H9 (cell line): ENCODE results near the gene ADAM8. TPM values are rescaled to one million over a fixed set of nuclear protein-coding genes. Genes with fewer than 3 reads are reported as not detected.

Experiments used
- DNase-seq: peaks from one replicate; pipeline ENCODE4 v3.0.0-alpha.2; 2017
- H2AFZ ChIP-seq: one replicate; pipeline ENCODE4 v1.6.1; 2013; ENCODE audit warnings: mild to moderate bottlenecking, low read length, control low read depth, moderate library complexity
- H2AK5ac ChIP-seq: 2 replicates; pipeline ENCODE4 v1.6.1; 2013; ENCODE audit warnings: low read length, control low read depth, mixed read lengths; ENCODE audit not compliant: insufficient read length
- H2BK120ac ChIP-seq: one replicate; pipeline ENCODE4 v1.6.1; 2013; ENCODE audit warnings: low read depth, mild to moderate bottlenecking, low read length, control low read depth, inconsistent platforms; ENCODE audit not compliant: poor library complexity, severe bottlenecking
- H2BK12ac ChIP-seq: 2 replicates; pipeline ENCODE4 v1.6.1; 2013; ENCODE audit warnings: low read length, control low read depth, mixed read lengths, low read depth; ENCODE audit not compliant: insufficient read length
- H2BK15ac ChIP-seq: 2 replicates; pipeline ENCODE4 v1.6.1; 2013; ENCODE audit warnings: low read depth, low read length, control low read depth
- H2BK20ac ChIP-seq: one replicate; pipeline ENCODE4 v1.6.1; 2013; ENCODE audit warnings: low read depth, mild to moderate bottlenecking, low read length, control low read depth, inconsistent platforms; ENCODE audit not compliant: poor library complexity, severe bottlenecking
- H2BK5ac ChIP-seq: 2 replicates; pipeline ENCODE4 v1.6.1; 2013; ENCODE audit warnings: low read length, control low read depth, mixed read lengths; ENCODE audit not compliant: insufficient read length
- H3K14ac ChIP-seq: 2 replicates; pipeline ENCODE4 v1.6.1; 2013; ENCODE audit warnings: low read length, control low read depth; ENCODE audit not compliant: insufficient read depth
- H3K18ac ChIP-seq: 2 replicates; pipeline ENCODE4 v1.6.1; 2013; ENCODE audit warnings: low read depth, mild to moderate bottlenecking, mixed read lengths, low read length, control low read depth; ENCODE audit not compliant: insufficient read length
- H3K23ac ChIP-seq: 2 replicates; pipeline ENCODE4 v1.6.1; 2013; ENCODE audit warnings: low read length, control low read depth, mixed read lengths, low read depth; ENCODE audit not compliant: insufficient read length
- H3K23me2 ChIP-seq: 2 replicates; pipeline ENCODE4 v1.6.1; 2013; ENCODE audit warnings: low read depth, mild to moderate bottlenecking, mixed read lengths, low read length, control low read depth; ENCODE audit not compliant: insufficient read length, poor library complexity, severe bottlenecking
- H3K27ac ChIP-seq: 2 replicates; pipeline ENCODE4 v1.5.1; 2013; ENCODE audit warnings: low read length, control low read depth, mixed read lengths, low read depth; ENCODE audit not compliant: insufficient read length
- H3K27me3 ChIP-seq: 2 replicates; pipeline ENCODE4 v1.6.1; 2013; ENCODE audit warnings: low read length, control low read depth, inconsistent platforms; ENCODE audit not compliant: insufficient read depth
- H3K4ac ChIP-seq: 2 replicates; pipeline ENCODE4 v1.6.1; 2013; ENCODE audit warnings: low read depth, mild to moderate bottlenecking, control low read depth, inconsistent platforms, low read length, moderate library complexity
- H3K4me1 ChIP-seq: 2 replicates; pipeline ENCODE4 v1.6.1; 2013; ENCODE audit warnings: low read length, control low read depth, inconsistent platforms; ENCODE audit not compliant: insufficient read depth
- H3K4me2 ChIP-seq: 2 replicates; pipeline ENCODE4 v1.6.1; 2013; ENCODE audit warnings: low read length, control low read depth, mixed read lengths; ENCODE audit not compliant: insufficient read length, insufficient read depth
- H3K56ac ChIP-seq: 2 replicates; pipeline ENCODE4 v1.6.1; 2013; ENCODE audit warnings: low read depth, mild to moderate bottlenecking, mixed read lengths, low read length, control low read depth; ENCODE audit not compliant: insufficient read length
- H3K79me1 ChIP-seq: 2 replicates; pipeline ENCODE4 v1.6.1; 2013; ENCODE audit warnings: low read depth, mild to moderate bottlenecking, moderate library complexity, low read length, control low read depth, inconsistent platforms; ENCODE audit not compliant: insufficient read depth, poor library complexity, severe bottlenecking
- H3K79me2 ChIP-seq: 2 replicates; pipeline ENCODE4 v1.6.1; 2013; ENCODE audit warnings: low read length, control low read depth, inconsistent platforms; ENCODE audit not compliant: insufficient read depth
- H3K9ac ChIP-seq: 2 replicates; pipeline ENCODE4 v1.6.1; 2013; ENCODE audit warnings: low read length, control low read depth, mixed read lengths; ENCODE audit not compliant: insufficient read length; ENCODE audit errors: extremely low read depth
- H3K9me3 ChIP-seq: one replicate; pipeline ENCODE4 v1.6.1; 2013; ENCODE audit warnings: low read depth, low read length, inconsistent platforms; ENCODE audit not compliant: control insufficient read depth
- H3T11ph ChIP-seq: one replicate; pipeline ENCODE4 v1.6.1; 2013; ENCODE audit warnings: mild to moderate bottlenecking, low read length, control low read depth, inconsistent platforms
- H4K20me1 ChIP-seq: one replicate; pipeline ENCODE4 v1.6.1; 2013; ENCODE audit not compliant: control insufficient read depth, insufficient read length, insufficient read depth
- H4K5ac ChIP-seq: 2 replicates; pipeline ENCODE4 v1.6.1; 2013; ENCODE audit warnings: low read depth, mild to moderate bottlenecking, mixed read lengths, low read length, control low read depth; ENCODE audit not compliant: insufficient read length
- H4K8ac ChIP-seq: replicated peaks from 2 replicates; pipeline ENCODE4 v1.6.1; 2013; ENCODE audit warnings: low read length, control low read depth, mixed read lengths, low read depth; ENCODE audit not compliant: insufficient read length
- H4K91ac ChIP-seq: 2 replicates; pipeline ENCODE4 v1.6.1; 2013; ENCODE audit warnings: low read depth, mild to moderate bottlenecking, moderate library complexity, mixed read lengths, low read length, control low read depth; ENCODE audit not compliant: insufficient read length
- H3K27ac Mint-ChIP-seq, 3 experiments: 2 replicates in 2 of 3; 3 replicates in 1 of 3; pipeline ENCODE4 v1.8.0; 2020 to 2021; ENCODE audit warnings: mixed read lengths in 3 of 3, mild to moderate bottlenecking in 1 of 3, moderate library complexity in 1 of 3
- H3K27me3 Mint-ChIP-seq: 2 replicates; pipeline ENCODE4 v1.8.0; 2021; ENCODE audit warnings: low read depth, mild to moderate bottlenecking, moderate library complexity, mixed read lengths
- H3K36me3 Mint-ChIP-seq, 3 experiments: 2 replicates in 2 of 3; 3 replicates in 1 of 3; pipeline ENCODE4 v1.8.0; 2020 to 2021; ENCODE audit warnings: low read depth in 3 of 3, mixed read lengths in 3 of 3; ENCODE audit not compliant: insufficient read depth in 1 of 3
- H3K4me1 Mint-ChIP-seq, 2 experiments: 2 replicates each; pipeline ENCODE4 v1.8.0; 2020; ENCODE audit warnings: mixed read lengths in 2 of 2
- H3K4me3 Mint-ChIP-seq, 2 experiments: 2 replicates in 1 of 2; 3 replicates in 1 of 2; pipeline ENCODE4 v1.8.0; 2020 to 2021; ENCODE audit warnings: mild to moderate bottlenecking in 2 of 2, mixed read lengths in 2 of 2, moderate library complexity in 1 of 2
- H3K9me3 Mint-ChIP-seq, 2 experiments: 2 replicates in 1 of 2; 3 replicates in 1 of 2; pipeline ENCODE4 v1.8.0; 2020; ENCODE audit warnings: mild to moderate bottlenecking in 2 of 2, mixed read lengths in 2 of 2, moderate library complexity in 1 of 2
- WGBS: extraction: QIAGEN DNeasy Blood & Tissue Kit; methylation state at CpG from one replicate; pipeline ENCODE4 v1.1.7; 2013; ENCODE audit warnings: missing lambda C conversion rate, low lambda C conversion rate, mixed read lengths; ENCODE audit not compliant: insufficient read length; ENCODE audit errors: extremely low coverage; 5-methylcytosine and 5-hydroxymethylcytosine counted together
- total RNA-seq: library from RNA; stranded (reverse); gene quantifications from 2 replicates; pipeline ENCODE4 v1.2.1, GENCODE V29; 2021
- TF ChIP-seq, protein P1 (sequence below): fragments of 200-600 bp; sonication (generic); conservative IDR thresholded peaks from 3 replicates; pipeline ENCODE4 v1.8.0; 2021; ENCODE audit warnings: antibody characterized with exemption, mild to moderate bottlenecking

Gene ADAM8
- total RNA-seq, 1 experiment from 2014 or later, result 5.4 TPM

DNA sequence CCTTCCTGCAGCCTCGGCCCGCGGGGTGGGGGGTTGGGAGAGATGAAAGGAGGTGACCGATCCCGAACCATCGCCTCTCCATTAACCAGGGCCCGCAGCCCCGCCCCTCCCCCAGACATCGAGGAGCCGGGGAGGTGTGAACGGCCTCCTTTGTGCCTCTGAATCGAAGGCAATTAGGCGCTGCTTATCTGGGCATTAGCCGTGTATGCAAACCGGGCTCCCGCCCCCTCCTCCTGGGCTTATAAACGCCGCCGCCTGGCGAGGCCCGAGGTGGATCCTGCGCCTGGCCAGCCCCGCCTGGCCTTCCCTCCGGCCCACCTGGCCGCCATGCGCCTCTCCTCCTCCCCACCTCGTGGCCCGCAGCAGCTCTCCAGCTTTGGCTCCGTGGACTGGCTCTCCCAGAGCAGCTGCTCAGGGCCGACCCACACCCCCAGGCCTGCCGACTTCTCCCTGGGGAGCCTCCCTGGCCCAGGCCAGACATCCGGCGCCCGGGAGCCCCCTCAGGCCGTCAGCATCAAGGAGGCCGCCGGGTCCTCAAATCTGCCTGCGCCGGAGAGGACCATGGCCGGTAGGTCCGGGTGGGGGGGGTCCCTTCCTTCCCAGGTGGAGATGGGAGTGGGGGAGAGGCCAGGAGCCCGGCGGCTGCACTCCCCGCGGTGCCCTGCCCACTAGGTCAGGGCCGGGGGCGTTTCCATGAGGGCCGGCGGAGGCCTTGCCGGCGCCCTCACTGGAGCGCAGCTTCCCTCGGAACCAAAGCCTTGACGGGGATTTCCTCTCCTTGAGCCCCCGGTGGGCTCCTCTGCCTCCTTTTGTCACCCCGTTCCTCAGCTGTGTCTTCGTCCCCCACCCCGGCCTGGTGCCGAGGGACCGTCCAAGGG, 38.8 kb downstream of the ADAM8 start, which contains the start of gene VENTX:
VENTX (plus strand) TSS at position 268 of the 878 bp plus-strand sequence; CDS start at position 328, 60 bp downstream.
- Histone ChIP-seq H4K5ac (no peak within 1 kb of the TSS), H2BK120ac (no peak within 1 kb of the TSS), H2BK15ac (no peak within 1 kb of the TSS), H3K9ac (no peak within 1 kb of the TSS), H2BK12ac (no peak within 1 kb of the TSS), H3K27me3 (peaks cover 14% of the 10 kb centered on the region; the same call in 1 of the 2 replicates), H3K4me1 (no peaks in the 10 kb centered on the region; the same call in 1 of the 2 replicates), H4K8ac (no peak within 1 kb of the TSS), H4K91ac (no peak within 1 kb of the TSS), H2AK5ac (no peak within 1 kb of the TSS), H3K9me3 (no peaks in the 10 kb centered on the region), H2BK20ac (no peak within 1 kb of the TSS), H3K23me2 (peaks cover 14% of the 10 kb centered on the region), H3K79me1 (no peaks in the 10 kb centered on the region), H3T11ph (no peak within 1 kb of the TSS), H3K23ac (no peak within 1 kb of the TSS), H3K18ac (peak within 1 kb of the TSS; percentile 61), H2BK5ac (no peak within 1 kb of the TSS), H3K56ac (no peak within 1 kb of the TSS), H3K4ac (no peak within 1 kb of the TSS), H3K79me2 (no peaks in the 10 kb centered on the region), H3K4me2 (peak within 1 kb of the TSS; percentile 27), H4K20me1 (no peaks in the 10 kb centered on the region), H3K14ac (peak within 1 kb of the TSS; percentile 76), H3K27ac (no peak within 1 kb of the TSS), H2AFZ (no peak within 1 kb of the TSS)
- WGBS, result no CpG with 5 or more reads among the region's 60 CpGs
- TF ChIP-seq, protein P1, sequence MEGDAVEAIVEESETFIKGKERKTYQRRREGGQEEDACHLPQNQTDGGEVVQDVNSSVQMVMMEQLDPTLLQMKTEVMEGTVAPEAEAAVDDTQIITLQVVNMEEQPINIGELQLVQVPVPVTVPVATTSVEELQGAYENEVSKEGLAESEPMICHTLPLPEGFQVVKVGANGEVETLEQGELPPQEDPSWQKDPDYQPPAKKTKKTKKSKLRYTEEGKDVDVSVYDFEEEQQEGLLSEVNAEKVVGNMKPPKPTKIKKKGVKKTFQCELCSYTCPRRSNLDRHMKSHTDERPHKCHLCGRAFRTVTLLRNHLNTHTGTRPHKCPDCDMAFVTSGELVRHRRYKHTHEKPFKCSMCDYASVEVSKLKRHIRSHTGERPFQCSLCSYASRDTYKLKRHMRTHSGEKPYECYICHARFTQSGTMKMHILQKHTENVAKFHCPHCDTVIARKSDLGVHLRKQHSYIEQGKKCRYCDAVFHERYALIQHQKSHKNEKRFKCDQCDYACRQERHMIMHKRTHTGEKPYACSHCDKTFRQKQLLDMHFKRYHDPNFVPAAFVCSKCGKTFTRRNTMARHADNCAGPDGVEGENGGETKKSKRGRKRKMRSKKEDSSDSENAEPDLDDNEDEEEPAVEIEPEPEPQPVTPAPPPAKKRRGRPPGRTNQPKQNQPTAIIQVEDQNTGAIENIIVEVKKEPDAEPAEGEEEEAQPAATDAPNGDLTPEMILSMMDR, result no peak
- Mint-ChIP-seq H3K27me3 (peaks cover 60% of the 10 kb centered on the region), H3K9me3 (no peaks in the 10 kb centered on the region; a peak in 1 of 5 replicates), H3K4me3 (peak within 1 kb of the TSS; percentile 70 to 76), H3K27ac (no peak within 1 kb of the TSS), H3K4me1 (peaks cover 13 to 20% of the 10 kb centered on the region in 2 experiments), H3K36me3 (peaks cover 0 to 20% (median 0%) of the 10 kb centered on the region in 3 experiments; a peak in 3 of 7 replicates)
- DNase-seq, result peak; percentile 95
